Stomach (tissue), 4 donors: ENCODE data around the gene PRODH2.

Experiments
- POLR2A ChIP-seq, 4 donors: fragments of 450-650 bp; IDR thresholded peaks; one replicate each; pipeline ENCODE4 v1.6.1; 2016; ENCODE audit warnings: antibody characterized with exemption in 4 of 4, control low read depth in 2 of 4, mild to moderate bottlenecking in 1 of 4, moderate library complexity in 1 of 4
- POLR2AphosphoS5 ChIP-seq, 3 donors: sonication (generic); formaldehyde crosslinking; IDR thresholded peaks; one replicate each; pipeline ENCODE4 v1.6.1; 2016; ENCODE audit warnings: antibody characterized with exemption in 3 of 3
- TF ChIP-seq, protein P1 (sequence below), 7 experiments: fragments of 450-650 bp in 4 of 7; fragments of 200-600 bp in 3 of 7; sonication (generic) in 3 of 7; IDR thresholded peaks; one replicate each; pipeline ENCODE4 v1.5.1; 2016 to 2019; ENCODE audit warnings: antibody characterized with exemption in 7 of 7, control low read depth in 2 of 7, mild to moderate bottlenecking in 1 of 7

DNA sequence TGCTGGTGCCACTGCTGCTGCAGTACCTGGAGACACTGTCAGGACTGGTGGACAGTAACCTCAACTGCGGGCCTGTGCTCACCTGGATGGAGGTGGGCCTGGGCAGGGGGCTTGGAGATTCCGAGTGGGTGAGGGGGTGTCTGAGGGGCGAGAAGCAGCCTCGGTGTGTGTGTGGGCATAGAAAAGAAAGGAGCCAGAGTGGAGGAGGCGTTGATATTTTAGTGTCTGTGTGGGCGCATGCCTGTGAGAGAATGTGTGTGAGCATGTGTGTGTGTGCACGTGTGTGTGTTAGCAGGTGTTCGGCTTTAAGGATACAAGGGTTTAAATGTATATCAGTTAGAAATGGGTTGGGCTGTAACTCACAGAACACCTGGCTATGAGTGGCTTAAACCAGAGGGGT lies 33.6 kb downstream of the PRODH2 start:
- TF ChIP-seq, protein P1, sequence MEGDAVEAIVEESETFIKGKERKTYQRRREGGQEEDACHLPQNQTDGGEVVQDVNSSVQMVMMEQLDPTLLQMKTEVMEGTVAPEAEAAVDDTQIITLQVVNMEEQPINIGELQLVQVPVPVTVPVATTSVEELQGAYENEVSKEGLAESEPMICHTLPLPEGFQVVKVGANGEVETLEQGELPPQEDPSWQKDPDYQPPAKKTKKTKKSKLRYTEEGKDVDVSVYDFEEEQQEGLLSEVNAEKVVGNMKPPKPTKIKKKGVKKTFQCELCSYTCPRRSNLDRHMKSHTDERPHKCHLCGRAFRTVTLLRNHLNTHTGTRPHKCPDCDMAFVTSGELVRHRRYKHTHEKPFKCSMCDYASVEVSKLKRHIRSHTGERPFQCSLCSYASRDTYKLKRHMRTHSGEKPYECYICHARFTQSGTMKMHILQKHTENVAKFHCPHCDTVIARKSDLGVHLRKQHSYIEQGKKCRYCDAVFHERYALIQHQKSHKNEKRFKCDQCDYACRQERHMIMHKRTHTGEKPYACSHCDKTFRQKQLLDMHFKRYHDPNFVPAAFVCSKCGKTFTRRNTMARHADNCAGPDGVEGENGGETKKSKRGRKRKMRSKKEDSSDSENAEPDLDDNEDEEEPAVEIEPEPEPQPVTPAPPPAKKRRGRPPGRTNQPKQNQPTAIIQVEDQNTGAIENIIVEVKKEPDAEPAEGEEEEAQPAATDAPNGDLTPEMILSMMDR (IDR thresholded peaks at IDR 0.05): no peak
- no peak for TF ChIP-seq POLR2A (IDR thresholded peaks at IDR 0.05)
- no peak for TF ChIP-seq POLR2AphosphoS5 (IDR thresholded peaks at IDR 0.05)
